ENCODE results near the gene PHLDB2.

DNA sequence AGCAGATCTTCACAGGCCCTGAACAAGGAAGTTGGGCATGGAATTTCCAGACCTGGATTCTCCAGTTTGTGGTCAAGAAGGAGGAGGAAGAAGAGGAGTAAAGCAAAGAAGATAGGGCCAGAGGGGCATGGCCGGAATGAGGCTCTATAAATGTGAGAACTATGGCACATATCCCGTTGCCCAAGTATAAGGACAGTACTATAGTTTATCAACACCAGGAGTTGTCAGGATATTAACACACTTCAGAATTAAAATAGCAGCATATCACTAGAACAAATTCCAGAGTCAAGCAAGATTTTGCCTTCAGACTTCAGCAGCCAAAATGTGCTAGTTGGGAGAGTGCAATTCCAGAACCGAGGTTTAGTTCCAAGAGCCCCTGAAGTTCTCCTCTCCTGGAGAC, 38.4 kb upstream of the PHLDB2 start:
- TF ChIP-seq, protein P1, sequence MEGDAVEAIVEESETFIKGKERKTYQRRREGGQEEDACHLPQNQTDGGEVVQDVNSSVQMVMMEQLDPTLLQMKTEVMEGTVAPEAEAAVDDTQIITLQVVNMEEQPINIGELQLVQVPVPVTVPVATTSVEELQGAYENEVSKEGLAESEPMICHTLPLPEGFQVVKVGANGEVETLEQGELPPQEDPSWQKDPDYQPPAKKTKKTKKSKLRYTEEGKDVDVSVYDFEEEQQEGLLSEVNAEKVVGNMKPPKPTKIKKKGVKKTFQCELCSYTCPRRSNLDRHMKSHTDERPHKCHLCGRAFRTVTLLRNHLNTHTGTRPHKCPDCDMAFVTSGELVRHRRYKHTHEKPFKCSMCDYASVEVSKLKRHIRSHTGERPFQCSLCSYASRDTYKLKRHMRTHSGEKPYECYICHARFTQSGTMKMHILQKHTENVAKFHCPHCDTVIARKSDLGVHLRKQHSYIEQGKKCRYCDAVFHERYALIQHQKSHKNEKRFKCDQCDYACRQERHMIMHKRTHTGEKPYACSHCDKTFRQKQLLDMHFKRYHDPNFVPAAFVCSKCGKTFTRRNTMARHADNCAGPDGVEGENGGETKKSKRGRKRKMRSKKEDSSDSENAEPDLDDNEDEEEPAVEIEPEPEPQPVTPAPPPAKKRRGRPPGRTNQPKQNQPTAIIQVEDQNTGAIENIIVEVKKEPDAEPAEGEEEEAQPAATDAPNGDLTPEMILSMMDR (conservative IDR thresholded peaks at IDR 0.05; ENCODE audit: low read length) = no peak
- TF ChIP-seq EZH2phosphoT487 (IDR thresholded peaks at IDR 0.05; ENCODE audit: borderline replicate concordance, low read depth, low read length) = no peak

Measured in OCI-LY7 (cell line).